ENCODE data around the gene DICER1.
A peak's percentile ranks its signal among the peaks of the same experiment; 100 is the strongest.
"Not testable (repeated sequence)": the region's sequence is repeated elsewhere in the genome, so short reads cannot be mapped to it uniquely, and the experiment has no call there.

DICER1 gene, protein sequence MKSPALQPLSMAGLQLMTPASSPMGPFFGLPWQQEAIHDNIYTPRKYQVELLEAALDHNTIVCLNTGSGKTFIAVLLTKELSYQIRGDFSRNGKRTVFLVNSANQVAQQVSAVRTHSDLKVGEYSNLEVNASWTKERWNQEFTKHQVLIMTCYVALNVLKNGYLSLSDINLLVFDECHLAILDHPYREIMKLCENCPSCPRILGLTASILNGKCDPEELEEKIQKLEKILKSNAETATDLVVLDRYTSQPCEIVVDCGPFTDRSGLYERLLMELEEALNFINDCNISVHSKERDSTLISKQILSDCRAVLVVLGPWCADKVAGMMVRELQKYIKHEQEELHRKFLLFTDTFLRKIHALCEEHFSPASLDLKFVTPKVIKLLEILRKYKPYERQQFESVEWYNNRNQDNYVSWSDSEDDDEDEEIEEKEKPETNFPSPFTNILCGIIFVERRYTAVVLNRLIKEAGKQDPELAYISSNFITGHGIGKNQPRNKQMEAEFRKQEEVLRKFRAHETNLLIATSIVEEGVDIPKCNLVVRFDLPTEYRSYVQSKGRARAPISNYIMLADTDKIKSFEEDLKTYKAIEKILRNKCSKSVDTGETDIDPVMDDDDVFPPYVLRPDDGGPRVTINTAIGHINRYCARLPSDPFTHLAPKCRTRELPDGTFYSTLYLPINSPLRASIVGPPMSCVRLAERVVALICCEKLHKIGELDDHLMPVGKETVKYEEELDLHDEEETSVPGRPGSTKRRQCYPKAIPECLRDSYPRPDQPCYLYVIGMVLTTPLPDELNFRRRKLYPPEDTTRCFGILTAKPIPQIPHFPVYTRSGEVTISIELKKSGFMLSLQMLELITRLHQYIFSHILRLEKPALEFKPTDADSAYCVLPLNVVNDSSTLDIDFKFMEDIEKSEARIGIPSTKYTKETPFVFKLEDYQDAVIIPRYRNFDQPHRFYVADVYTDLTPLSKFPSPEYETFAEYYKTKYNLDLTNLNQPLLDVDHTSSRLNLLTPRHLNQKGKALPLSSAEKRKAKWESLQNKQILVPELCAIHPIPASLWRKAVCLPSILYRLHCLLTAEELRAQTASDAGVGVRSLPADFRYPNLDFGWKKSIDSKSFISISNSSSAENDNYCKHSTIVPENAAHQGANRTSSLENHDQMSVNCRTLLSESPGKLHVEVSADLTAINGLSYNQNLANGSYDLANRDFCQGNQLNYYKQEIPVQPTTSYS (N-terminal part only)

DNA sequence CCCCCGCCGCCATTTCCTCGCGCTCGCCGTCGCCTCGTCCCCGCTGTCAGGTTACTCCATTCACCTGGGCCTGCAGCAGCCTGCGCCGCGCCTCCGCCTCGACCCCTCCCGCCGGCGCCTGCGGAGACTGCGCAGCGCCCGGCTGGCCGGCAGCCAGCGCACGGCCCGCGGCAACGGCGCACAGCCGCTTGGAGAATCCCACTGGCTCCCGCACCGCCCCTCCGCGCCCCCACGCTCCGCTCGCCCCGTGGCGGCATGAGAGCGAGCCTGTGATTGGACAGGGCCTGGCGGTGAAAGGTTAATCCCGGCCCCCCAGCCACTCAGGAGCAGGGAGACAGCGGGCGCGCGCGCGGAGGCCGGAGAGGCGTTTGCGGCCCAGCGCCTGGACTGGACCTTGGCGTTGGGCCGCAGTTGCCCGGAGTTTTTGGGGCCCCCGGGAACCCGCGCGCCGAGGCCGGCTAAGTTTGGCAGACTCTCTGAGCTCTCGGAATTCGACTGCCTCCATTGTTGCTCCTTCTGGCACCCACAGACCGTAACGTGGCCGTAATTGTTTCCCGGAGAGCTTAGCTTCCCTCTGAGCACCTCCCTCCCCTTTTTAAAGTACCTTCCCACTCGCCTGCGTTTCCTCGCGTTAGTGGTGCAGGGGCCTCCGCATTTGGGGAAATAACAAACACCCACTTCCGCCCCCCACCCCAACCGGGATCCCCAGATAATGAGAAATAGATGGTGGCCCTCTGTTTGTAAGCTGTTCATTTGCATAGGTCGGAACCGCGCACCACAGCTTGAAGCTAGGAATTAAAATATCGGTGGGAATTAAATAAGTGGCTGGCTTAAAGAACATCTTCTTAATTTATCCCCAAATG lies at the start of gene DICER1:
DICER1 (minus strand) TSS at position 203 of the 863 bp plus-strand sequence. CDS start 24,071 bp downstream, outside the sequence.
- DNase-seq = peak; percentile 19

DNA sequence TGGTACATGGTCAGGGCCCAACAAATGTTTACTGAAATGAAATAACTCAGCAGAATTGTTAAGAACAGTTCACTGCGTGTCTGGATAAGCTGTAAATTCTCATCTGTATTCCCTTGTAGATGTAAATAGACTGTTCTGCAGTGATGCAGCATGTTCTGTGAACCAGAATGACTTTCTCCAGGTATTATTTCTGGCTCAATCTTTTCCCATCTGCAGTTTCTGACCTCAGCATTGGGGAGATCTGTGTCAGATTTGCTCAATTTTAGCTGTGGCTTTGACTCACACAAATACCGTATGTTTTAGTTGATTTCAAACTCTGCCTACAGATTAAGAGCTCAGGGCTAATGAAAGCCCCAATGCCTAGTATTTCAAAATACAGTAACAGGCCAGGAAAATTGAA lies 49.2 kb upstream of the DICER1 start:
- DNase-seq = no peak

DNA sequence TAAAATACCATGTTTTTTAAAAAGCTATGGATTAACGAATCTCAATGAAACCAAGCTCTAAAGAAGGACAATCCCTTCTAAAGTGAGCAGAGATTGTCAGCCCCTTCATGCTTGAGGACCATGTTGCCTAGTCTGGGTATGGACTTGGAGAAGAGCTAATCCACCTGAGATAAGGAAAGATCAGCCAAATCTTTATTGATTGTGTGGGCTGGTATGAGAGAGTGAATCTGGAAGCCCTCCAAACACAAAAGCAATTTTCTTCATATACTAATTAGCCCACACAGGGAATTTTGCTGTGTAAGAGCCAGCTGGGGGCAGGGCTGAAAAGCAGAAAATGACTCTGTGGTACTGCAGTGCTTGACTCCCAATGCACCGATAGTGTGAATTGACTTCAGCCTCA lies 47.4 kb upstream of the DICER1 start:
- peak; percentile 32 for DNase-seq

DNA sequence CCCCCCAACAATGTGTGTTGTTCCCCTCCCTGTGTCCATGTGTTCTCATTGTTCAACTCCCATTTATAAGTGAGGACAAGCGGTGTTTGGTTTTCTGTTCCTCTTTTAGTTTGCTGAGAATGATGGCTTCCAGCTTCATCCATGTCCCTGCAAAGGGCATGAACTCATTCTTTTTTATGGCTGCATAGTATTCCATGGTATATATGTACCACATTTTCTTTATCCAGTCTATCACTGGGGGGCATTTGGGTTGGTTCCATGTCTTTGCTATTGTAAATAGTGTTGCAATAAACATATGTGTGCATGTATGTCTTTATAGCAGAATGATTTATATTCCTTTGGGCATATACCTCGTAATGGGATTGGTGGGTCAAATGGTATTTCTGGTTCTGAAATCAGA lies 44.4 kb upstream of the DICER1 start:
- not testable (repeated sequence) for DNase-seq

DNA sequence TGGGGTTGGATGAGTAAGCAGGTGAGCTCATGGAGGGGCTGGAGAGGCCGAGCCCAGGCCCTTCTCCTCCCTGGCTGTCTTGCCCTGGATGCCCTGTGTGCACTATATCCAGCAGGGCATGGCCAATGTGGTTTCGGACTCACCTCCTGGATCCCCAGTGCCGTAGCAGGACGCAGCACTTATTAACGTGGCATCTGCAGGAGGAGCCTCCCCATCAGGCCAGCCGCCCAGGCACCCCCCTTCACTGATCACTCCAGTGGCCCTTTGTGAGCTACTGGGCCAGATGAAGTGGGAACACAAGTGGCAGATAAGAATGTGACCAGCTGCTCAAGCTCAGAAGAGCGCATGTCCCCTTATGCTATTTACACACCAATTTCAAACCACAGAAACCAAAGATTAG lies 43.1 kb upstream of the DICER1 start:
- DNase-seq = peak; percentile 54

DNA sequence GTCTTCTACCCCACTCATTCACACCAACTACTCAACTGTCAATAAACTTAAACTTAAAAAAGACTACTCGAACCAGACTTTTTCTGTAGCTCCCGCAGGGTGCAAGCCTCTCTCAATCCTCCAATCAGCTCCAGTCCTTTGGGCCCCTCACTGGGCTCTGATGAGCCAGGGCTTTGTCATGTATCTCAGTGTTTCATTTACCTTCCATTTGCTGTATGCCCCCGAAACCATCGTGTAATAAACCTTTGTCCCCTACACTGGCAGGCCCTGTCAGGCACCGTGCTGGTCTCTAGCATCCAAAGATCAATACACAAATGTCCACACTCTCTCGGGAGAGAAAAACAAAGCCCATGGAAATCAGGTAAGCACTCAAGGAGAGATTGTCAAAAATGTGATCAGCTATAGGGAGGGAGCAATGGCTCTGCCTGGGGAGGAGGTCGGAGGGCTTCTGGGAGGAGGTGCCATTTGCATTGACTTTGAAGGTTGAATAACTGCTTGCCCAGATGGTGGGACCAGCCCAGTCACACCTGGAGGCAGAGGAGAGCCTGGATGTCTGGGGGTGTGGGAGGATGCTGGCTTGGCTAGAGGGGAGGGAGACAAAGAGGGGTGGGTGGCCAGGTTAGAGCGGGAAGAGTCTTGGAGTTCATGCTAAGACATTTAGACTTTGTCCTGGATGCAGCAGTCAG lies 42.1 kb upstream of the DICER1 start:
- no peak for DNase-seq

DNA sequence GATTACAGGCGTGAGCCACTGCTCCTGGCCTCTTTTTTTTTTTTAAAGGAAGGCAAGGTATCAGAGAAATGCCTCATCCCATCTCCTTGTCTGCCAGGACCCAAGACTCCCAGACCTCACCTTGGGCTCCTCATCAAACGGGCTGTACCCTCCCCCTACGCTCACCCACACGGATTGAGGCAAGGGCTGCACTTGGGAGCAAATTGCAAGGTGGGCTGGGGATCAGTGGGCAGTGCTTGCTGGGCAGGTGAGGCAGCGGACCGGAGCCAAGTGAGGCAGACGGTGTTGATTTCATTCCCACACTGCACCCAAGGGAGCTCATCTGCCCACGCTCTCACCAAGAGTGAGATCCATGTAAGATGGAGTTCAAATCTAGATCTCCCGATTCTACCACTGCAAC lies 41.0 kb upstream of the DICER1 start:
- no peak for DNase-seq

DNA sequence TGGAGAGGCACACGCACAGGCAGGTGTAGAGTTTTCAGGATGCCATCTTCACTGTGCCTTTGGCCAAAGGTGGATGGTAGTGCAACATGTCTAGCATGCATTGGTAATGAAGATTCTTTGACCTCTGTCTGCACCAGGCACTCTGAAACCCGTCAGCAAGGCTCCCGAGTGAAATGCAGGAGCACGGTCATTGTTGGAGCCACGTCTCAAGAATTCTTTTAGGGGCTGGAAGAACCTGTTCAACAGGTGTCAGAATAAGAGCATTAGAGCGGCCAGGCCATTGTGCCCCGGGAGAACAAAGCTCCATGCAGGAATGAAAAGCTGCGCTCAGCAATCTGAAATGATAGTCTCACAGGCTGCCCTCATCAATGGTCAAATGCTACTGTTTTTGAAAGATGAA lies 40.2 kb upstream of the DICER1 start:
- no peak for DNase-seq

DNA sequence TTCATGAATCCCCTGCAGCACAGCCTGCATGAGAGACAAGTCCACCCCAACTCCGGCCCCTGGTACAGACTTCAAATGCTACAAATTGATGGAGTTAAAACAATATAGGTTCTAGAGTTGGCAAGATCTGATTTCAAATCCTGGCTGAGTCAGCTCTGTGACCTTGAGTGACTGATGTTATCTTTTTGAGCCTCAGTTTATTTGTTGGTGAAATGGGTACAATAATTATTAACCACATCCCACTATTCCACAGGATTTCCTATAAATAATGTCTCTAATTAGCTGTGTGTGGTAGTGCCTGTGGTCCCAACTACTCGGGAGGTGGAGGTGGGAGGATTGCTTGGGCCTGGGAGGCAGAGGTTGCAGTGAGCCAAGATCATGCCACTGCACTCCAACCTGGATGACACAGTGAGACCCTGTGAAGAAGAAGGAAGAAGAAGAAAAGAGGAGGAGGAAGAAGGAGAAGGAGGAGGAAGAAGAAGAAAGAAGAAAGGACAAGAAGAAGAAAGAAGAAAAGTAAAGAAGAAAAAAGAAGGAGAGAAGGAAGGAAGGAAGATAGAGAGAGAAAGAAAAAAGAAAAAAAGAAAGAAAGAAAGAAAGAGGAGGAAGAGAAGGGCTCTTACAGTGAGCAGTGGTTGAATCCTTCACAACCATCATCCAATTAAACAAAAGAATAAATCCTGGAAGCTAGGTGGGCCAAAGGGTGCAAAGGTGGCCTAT lies 39.7 kb upstream of the DICER1 start:
- DNase-seq = no peak

DNA sequence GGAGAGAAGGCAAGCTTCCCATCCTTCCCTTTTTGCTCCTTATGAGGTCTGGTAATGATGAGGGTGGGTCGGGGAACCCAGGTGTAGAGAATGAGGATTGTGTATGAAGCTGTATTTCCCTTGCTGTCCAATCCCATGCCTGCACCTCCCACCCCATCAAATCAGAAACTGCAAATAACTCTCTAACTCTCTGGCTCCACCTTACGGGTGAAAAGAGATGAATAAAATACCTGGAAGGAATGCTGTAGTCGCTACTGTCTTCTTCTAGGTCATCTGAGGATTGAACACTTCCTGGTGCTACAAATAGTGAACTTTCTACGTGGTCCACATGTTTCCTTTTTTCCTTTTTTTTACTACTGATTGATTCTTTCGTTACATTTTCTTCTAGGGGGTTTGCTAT lies 38.9 kb upstream of the DICER1 start:
- DNase-seq = no peak

DNA sequence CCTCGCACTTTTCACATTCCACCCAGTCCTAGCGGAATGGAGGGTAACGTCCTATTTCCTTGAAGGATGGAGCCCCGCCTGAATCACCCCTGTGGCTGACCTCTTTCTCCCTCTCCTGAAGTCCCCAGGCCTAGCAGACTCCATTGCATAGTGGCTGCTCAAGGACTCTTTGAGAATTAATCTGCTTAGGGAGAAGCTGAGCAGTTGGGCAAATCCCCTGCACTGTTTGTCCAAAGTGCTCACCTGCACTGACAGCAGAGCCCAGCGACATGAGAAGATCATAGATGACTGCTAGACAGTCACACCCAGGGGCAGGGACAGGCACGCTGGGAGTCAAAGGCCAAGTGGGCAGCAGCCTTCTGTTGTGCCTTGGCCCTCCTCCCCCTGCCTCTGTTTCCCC lies 37.7 kb upstream of the DICER1 start:
- DNase-seq = no peak

DNA sequence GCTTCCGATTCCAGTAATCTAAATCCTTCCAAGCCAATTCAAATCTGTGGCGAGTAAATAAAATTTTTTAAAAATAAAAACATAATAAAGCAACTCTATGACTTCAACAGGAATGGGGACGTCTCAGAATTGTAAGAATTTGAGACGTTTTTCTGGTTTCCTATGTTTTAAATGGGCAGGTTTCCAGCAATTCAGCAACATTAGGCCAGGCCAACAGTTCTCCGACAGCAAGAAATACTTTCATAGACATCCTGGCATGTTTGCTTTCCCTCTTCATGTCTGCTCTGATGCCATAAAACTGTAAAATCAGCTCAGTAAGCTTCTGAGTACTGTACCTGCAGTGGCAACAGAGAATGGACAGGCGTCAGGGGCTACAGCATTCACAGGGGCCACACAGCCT lies 35.8 kb upstream of the DICER1 start:
- no peak for DNase-seq

DNA sequence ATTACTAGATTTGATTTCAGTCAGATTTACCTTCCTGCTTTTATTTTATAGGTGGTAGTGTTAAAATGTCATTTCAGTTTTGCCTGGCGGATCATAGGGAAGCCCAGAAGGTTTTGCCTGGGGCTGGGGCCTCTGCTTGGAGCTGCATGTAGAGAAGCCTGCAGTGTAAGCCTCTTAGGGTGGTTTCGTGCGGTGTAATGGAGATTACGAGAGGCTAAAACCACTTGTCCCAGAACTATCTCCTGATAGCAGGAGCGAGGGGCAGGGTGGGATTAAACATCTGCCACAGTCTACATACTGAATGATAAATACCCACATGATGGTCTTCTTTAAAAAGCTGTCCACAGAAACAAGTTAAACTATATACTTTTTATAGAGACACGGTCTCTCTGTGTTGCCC lies 35.0 kb upstream of the DICER1 start:
- DNase-seq = no peak

DNA sequence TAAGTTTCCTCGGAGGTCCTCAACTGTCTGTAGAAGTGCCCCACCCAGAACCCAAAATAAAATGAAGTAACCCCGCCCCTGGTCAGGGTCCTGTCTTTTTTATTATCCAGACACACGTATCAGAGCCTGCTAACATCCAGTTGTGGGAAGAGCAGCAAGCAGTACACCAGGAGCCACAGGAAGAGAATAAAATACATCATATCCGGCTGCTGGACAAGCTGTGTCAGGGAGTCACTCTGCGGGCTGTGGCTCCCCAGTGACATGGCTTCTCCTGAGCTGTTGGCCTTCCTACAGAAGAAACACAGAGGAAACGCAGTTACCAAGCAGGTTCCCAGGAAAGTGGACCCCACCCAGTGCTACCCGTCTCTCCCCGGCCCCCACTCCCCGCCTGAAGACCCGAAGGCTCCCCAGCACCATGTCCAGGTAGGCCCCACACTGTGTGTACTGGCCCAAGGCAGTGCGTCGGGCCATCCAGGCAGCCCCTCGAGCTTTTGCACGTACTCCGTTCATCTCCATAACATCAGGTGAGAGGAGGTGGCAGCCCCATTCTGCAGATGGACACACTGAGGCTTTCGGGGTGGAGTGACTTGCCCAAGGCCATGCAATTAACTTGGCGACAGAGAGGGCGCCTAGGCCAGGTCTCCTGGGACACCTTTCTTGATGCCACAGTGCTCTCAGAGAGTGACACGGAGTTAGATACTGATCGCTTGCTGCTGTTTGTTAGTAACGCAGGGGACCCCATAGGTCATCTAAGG lies 34.3 kb upstream of the DICER1 start:
- DNase-seq = no peak

DNA sequence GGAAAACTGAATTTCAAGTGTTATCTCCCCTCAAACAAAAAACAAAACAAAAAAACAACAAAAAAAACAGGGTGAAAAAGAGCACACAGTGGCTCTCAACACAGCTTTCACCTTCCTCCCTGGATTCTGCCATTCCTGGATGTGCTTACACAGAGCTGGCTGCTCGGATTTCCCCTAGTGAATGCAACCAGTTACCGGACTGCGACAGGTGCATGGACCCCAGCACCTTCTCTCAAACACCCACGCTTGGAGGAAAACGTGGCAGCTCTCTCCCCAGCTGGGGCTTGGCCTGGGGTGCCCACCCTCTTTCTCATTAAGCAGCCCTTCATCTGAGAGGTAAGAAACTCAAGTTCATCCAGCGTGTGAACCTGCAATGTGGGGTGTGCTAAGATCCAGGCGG lies 33.5 kb upstream of the DICER1 start:
- DNase-seq = no peak

DNA sequence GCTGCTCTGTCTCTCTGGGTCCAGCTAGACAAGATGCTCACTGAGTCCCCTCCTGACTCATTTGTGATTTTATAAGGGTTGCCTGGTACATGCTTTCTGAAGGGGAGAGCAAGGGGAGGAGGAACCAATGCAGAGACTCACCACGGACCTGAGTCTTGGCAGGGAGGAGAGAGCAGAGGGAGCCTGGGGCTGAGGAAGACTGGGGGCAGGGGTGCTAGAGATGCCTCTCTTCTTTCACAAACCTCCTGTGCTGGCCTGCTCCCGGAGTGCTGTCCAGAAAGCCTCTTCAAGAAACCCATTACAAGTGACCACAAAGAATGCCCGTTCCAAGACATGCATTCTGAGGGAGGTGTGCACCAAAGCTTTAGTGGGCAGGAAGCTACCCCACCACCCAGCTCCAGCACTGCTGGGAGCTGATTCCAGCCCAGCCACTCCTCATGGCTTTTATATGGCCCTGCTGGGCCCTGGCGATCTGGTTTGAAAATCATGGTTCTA lies 33.1 kb upstream of the DICER1 start:
- DNase-seq = no peak

DNA sequence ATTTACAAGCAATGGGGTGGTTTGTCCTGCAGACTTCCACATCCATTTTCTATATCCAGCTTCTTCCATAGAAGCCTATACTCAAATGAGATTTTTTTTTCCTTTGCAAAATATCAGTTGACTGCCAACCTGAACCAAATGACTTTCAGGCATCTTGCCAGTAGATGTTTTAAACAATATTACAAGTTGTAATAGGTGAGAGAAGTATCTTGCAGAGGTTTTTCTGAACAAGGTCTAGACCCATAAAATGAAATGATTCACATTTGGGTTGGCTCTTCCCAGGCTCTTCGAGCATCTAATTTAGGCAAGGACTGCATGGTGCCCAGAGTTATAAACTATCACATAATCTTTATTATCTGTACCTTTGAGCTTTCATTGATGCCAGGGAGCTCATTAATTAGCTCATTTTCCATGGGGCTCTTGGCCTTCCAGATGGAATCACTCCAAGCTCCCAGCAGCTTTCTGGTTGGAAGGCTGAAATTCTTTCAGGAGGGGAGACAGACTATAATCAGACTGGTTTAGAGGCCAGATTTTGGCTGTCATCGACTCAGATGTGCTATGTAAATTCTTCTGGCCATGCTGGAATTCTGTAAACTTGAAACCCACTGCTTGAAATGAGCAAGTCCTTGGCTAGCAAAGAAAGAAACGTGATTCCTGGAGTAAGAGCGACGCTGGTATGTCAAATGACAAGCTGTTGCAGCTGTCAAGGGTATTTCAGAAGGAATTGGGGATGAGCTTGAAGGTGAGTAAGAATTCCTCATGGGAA lies 32.2 kb upstream of the DICER1 start:
- no peak for DNase-seq

DNA sequence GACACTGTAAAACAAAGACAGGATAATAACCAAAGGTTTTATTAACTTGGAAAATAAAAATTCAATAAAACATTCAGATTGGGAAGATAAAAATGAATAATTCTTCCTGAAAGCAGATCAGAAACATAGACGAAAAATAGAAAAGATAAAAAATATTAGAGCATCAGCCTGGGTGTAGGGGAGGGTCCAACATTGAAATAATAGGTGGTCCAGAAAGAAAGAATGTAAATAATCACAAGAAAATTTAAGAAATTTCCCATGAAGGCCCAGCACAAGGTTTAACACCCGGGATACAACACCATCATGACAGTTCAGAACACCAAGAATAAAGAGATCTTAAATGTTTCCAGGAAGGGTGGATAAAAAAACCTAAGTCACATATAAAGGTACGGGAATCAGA lies 31.1 kb upstream of the DICER1 start:
- no peak for DNase-seq

DNA sequence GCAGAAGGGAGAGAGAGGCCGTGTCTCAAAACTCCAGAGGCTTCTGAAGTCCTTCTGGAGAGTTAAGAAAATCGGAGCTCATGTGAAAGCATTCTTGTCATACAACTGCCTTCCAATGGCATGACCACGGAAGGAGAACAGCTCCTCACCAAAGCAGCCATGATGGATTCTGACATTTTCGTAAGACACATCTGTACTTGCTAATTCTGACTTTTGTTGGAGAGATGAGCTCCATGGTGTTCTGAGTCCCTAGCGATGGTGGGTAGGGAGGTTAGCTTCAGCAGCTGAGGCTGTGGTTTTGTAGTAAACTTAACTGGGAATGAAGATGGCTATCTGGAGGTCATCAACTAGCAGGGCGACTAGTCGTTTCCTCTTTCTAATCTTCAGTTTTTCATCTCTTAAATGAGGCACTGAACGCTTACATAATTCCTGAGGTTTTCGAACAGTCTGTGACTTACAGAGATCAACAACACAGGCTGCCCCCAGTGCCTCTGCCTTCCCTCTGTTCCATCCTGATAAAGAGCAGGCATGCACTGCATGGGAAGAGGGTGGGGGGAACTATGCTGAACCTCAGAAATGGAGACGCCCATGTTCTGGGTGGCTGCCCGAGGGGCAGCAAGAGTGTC lies 28.6 kb upstream of the DICER1 start:
- no peak for DNase-seq
